ENCODE data around the gene UBE2M. TPM values are rescaled to one million over a fixed set of nuclear protein-coding genes. Genes with fewer than 3 reads are reported as not detected.

Gene UBE2M
- total RNA-seq, 1 experiment from 2014 or later = 185 TPM

DNA sequence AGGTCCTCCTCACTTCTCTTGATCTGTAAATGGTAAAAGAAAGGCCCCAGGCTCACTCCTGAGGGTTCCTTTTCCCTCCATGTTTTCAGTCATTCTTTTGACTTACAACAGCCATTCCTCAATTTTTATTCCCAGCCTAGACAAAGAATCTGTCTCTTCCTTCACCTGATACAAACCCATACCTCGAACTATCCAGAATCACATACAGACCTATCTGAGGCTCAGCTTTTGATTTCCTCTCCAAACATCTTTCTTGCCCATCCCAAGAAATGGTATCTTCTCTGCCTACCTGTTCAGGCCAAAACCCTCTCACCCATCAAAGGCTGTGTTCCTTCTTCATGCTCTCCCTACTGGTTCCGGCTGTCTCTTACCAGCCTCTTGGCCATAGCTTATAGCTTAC, 5.8 kb downstream of the UBE2M start:
- Histone ChIP-seq H3K4me3 (ENCODE audit: low read depth, low read length, poor library complexity, severe bottlenecking) (no peak overlapping the region), H3K27ac (ENCODE audit: low read depth, low read length, poor library complexity, severe bottlenecking) (no peak overlapping the region), H3K9me3 (ENCODE audit: low read depth, low read length, poor library complexity, severe bottlenecking) (no peaks in the 10 kb centered on the region), H3K4me1 (ENCODE audit: insufficient read depth, low read length, poor library complexity, severe bottlenecking) (peaks cover 12% of the 10 kb centered on the region), H3K36me3 (ENCODE audit: insufficient read depth, low read length, poor library complexity, severe bottlenecking) (peaks cover 65% of the 10 kb centered on the region), H3K27me3 (replicated peaks; ENCODE audit: insufficient read depth, low read depth, low read length, poor library complexity) (no peaks in the 10 kb centered on the region)
- ChIA-PET CTCF (no interaction called here), POLR2A (ENCODE audit: low non-redundant PET) (no interaction called here)
- no peak for DNase-seq (ENCODE audit: low spot score)
- no TSS peak for BruUV-seq (replicated peaks)
- intact Hi-C loops (cut with micrococcal nuclease; ENCODE audit: unreplicated experiment) = no loop called here
- TF ChIP-seq, protein P1, sequence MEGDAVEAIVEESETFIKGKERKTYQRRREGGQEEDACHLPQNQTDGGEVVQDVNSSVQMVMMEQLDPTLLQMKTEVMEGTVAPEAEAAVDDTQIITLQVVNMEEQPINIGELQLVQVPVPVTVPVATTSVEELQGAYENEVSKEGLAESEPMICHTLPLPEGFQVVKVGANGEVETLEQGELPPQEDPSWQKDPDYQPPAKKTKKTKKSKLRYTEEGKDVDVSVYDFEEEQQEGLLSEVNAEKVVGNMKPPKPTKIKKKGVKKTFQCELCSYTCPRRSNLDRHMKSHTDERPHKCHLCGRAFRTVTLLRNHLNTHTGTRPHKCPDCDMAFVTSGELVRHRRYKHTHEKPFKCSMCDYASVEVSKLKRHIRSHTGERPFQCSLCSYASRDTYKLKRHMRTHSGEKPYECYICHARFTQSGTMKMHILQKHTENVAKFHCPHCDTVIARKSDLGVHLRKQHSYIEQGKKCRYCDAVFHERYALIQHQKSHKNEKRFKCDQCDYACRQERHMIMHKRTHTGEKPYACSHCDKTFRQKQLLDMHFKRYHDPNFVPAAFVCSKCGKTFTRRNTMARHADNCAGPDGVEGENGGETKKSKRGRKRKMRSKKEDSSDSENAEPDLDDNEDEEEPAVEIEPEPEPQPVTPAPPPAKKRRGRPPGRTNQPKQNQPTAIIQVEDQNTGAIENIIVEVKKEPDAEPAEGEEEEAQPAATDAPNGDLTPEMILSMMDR (conservative IDR thresholded peaks at IDR 0.05; ENCODE audit: low read depth, low read length) = no peak
- no peak for TF ChIP-seq EZH2 (IDR thresholded peaks at IDR 0.05; ENCODE audit: borderline replicate concordance, low read depth, low read length, poor library complexity, severe bottlenecking)

GRCh38 chr19:58551577-58552471, 6.6 kb downstream of the UBE2M start:
- intact Hi-C loops (cut with micrococcal nuclease; ENCODE audit: unreplicated experiment) = no loop called here
- H3K4me1 ChIP-seq (ENCODE audit: insufficient read depth, low read length, poor library complexity, severe bottlenecking) = peaks cover 12% of the 10 kb centered on the region
- H3K4me3 ChIP-seq (ENCODE audit: low read depth, low read length, poor library complexity, severe bottlenecking) = no peak overlapping the region
- POLR2A ChIA-PET (ENCODE audit: low non-redundant PET) = no interaction called here
- H3K27me3 ChIP-seq (replicated peaks; ENCODE audit: insufficient read depth, low read depth, low read length, poor library complexity) = no peaks in the 10 kb centered on the region
- no peak overlapping the region for H3K27ac ChIP-seq (ENCODE audit: low read depth, low read length, poor library complexity, severe bottlenecking)
- DNase-seq (ENCODE audit: low spot score) = no peak
- no peak for TF ChIP-seq EZH2 (IDR thresholded peaks at IDR 0.05; ENCODE audit: borderline replicate concordance, low read depth, low read length, poor library complexity, severe bottlenecking)
- TF ChIP-seq, protein P1 (conservative IDR thresholded peaks at IDR 0.05; ENCODE audit: low read depth, low read length) = no peak
- BruUV-seq (replicated peaks) = TSS peak; percentile 30
- H3K36me3 ChIP-seq (ENCODE audit: insufficient read depth, low read length, poor library complexity, severe bottlenecking) = peaks cover 71% of the 10 kb centered on the region
- CTCF ChIA-PET = no interaction called here
- no peaks in the 10 kb centered on the region for H3K9me3 ChIP-seq (ENCODE audit: low read depth, low read length, poor library complexity, severe bottlenecking)

- no TSS peak for BruUV-seq (replicated peaks)
- peaks cover 71% of the 10 kb centered on the region for H3K36me3 ChIP-seq (ENCODE audit: insufficient read depth, low read length, poor library complexity, severe bottlenecking)
- peaks cover 19% of the 10 kb centered on the region for H3K4me1 ChIP-seq (ENCODE audit: insufficient read depth, low read length, poor library complexity, severe bottlenecking)
- intact Hi-C loops (cut with micrococcal nuclease; ENCODE audit: unreplicated experiment) = no loop called here
- DNase-seq (ENCODE audit: low spot score) = no peak
- ChIA-PET CTCF (no interaction called here), POLR2A (ENCODE audit: low non-redundant PET) (no interaction called here)
- no peak for TF ChIP-seq EZH2 (IDR thresholded peaks at IDR 0.05; ENCODE audit: borderline replicate concordance, low read depth, low read length, poor library complexity, severe bottlenecking)
- TF ChIP-seq, protein P1 (conservative IDR thresholded peaks at IDR 0.05; ENCODE audit: low read depth, low read length) = no peak
- H3K4me3 ChIP-seq (ENCODE audit: low read depth, low read length, poor library complexity, severe bottlenecking) = no peak overlapping the region
- H3K9me3 ChIP-seq (ENCODE audit: low read depth, low read length, poor library complexity, severe bottlenecking) = no peaks in the 10 kb centered on the region
- H3K27ac ChIP-seq (ENCODE audit: low read depth, low read length, poor library complexity, severe bottlenecking) = no peak overlapping the region
- no peaks in the 10 kb centered on the region for H3K27me3 ChIP-seq (replicated peaks; ENCODE audit: insufficient read depth, low read depth, low read length, poor library complexity)
Observed at GRCh38 chr19:58551123-58551497, 7.3 kb downstream of the UBE2M start.
